Activated T-cell treated with anti-CD3 and anti-CD28 coated beads for 24 hours (primary cell): ENCODE data around the gene ANKRD33B.

Experiments used
- DNase-seq: peaks from one replicate; pipeline ENCODE4 v3.0.0-alpha.2; 2020; ENCODE audit warnings: low read depth

ANKRD33B gene

GRCh38 chr5:10676946-10677345 lies 113.1 kb downstream of the ANKRD33B start:
- no peak for DNase-seq

- DNase-seq = no peak
Measured at GRCh38 chr5:10677533-10677932, 113.7 kb downstream of the ANKRD33B start.

- no peak for DNase-seq
Measured at GRCh38 chr5:10678244-10678643, 114.4 kb downstream of the ANKRD33B start.

GRCh38 chr5:10679336-10679988 lies 115.6 kb downstream of the ANKRD33B start:
- DNase-seq = no peak

GRCh38 chr5:10680876-10681481 lies 117.1 kb downstream of the ANKRD33B start:
- DNase-seq = no peak

GRCh38 chr5:10681731-10682679 lies 118.1 kb downstream of the ANKRD33B start:
- no peak for DNase-seq

- no peak for DNase-seq
Measured at GRCh38 chr5:10682801-10683525, 119.1 kb downstream of the ANKRD33B start.

GRCh38 chr5:10684303-10685086 lies 120.6 kb downstream of the ANKRD33B start:
- no peak for DNase-seq

- no peak for DNase-seq
Measured at GRCh38 chr5:10685115-10685521, 121.2 kb downstream of the ANKRD33B start.

GRCh38 chr5:10686890-10687289 lies 123.0 kb downstream of the ANKRD33B start:
- DNase-seq = no peak

GRCh38 chr5:10688651-10689171 lies 124.8 kb downstream of the ANKRD33B start:
- DNase-seq = no peak

GRCh38 chr5:10689391-10690081 lies 125.7 kb downstream of the ANKRD33B start:
- DNase-seq = no peak

GRCh38 chr5:10690460-10691440 lies 126.9 kb downstream of the ANKRD33B start:
- DNase-seq = no peak

- DNase-seq = no peak
Measured at GRCh38 chr5:10691826-10692785, 128.2 kb downstream of the ANKRD33B start.

- no peak for DNase-seq
Measured at GRCh38 chr5:10695055-10695649, 131.3 kb downstream of the ANKRD33B start.

- DNase-seq = no peak
Measured at GRCh38 chr5:10695759-10696543, 132.1 kb downstream of the ANKRD33B start.
